C4-2B (cell line): Measurements from ENCODE around the gene FCN3.

Experiments
- ZFX ChIP-seq: fragments of 450-650 bp; IDR thresholded peaks from 2 replicates; pipeline ENCODE4 v1.6.1; 2017
- TF ChIP-seq, protein P1 (sequence below): fragments of 450-650 bp; conservative IDR thresholded peaks from 2 replicates; pipeline ENCODE4 v1.5.1; 2017; ENCODE audit warnings: mild to moderate bottlenecking

DNA sequence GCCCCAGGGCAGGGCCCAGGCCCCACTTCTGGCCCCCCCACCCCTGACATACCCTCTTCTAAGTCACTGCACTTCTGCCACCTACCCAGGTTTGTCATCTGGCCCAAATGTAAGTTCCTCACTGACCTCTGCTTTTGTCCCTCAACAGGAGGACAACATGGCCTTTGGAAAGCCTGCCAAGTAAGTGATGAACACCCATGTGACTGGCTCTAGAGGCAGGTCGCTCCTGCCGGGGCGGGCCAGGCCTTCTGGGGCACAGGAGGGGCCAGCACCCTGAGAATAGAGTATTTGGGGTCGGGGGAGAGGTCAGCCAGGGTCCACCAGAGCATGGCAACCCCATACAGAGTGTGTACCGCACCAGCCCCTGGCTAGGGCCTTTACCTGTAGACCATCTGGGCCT, 42.7 kb downstream of the FCN3 start:
- TF ChIP-seq, protein P1, sequence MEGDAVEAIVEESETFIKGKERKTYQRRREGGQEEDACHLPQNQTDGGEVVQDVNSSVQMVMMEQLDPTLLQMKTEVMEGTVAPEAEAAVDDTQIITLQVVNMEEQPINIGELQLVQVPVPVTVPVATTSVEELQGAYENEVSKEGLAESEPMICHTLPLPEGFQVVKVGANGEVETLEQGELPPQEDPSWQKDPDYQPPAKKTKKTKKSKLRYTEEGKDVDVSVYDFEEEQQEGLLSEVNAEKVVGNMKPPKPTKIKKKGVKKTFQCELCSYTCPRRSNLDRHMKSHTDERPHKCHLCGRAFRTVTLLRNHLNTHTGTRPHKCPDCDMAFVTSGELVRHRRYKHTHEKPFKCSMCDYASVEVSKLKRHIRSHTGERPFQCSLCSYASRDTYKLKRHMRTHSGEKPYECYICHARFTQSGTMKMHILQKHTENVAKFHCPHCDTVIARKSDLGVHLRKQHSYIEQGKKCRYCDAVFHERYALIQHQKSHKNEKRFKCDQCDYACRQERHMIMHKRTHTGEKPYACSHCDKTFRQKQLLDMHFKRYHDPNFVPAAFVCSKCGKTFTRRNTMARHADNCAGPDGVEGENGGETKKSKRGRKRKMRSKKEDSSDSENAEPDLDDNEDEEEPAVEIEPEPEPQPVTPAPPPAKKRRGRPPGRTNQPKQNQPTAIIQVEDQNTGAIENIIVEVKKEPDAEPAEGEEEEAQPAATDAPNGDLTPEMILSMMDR = no peak
- TF ChIP-seq ZFX = no peak
